ENCODE data around the gene SUMF1.

The SUMF1 gene

GRCh38 chr3:4497005-4497692, 30.1 kb upstream of the SUMF1 start:
- DNase-seq (ENCODE audit: low spot score): no peak

- DNase-seq (ENCODE audit: low spot score): no peak
Measured at GRCh38 chr3:4496087-4496452, 29.0 kb upstream of the SUMF1 start.

GRCh38 chr3:4495294-4496086, 28.4 kb upstream of the SUMF1 start:
- no peak for DNase-seq (ENCODE audit: low spot score)

GRCh38 chr3:4494895-4495264, 27.8 kb upstream of the SUMF1 start:
- DNase-seq (ENCODE audit: low spot score): no peak

- DNase-seq (ENCODE audit: low spot score): no peak
Measured at GRCh38 chr3:4493941-4494894, 27.1 kb upstream of the SUMF1 start.

GRCh38 chr3:4493014-4493940, 26.2 kb upstream of the SUMF1 start, which contains the start of gene ITPR1:
Gene ITPR1, plus strand, starts transcription at chr3:4493348. Its CDS starts 23,144 bp downstream, at chr3:4516492.
- peak; percentile 95 for DNase-seq (ENCODE audit: low spot score)

GRCh38 chr3:4492208-4493013, 25.3 kb upstream of the SUMF1 start:
- DNase-seq (ENCODE audit: low spot score): peak; percentile 49

- no peak for DNase-seq (ENCODE audit: low spot score)
Measured at GRCh38 chr3:4491855-4492207, 24.8 kb upstream of the SUMF1 start.

GRCh38 chr3:4478261-4478660, 11.2 kb upstream of the SUMF1 start:
- no peak for DNase-seq (ENCODE audit: low spot score)

GRCh38 chr3:4476496-4476895, 9.4 kb upstream of the SUMF1 start:
- DNase-seq (ENCODE audit: low spot score): no peak

- DNase-seq (ENCODE audit: low spot score): no peak
Measured at GRCh38 chr3:4475804-4476203, 8.7 kb upstream of the SUMF1 start.

GRCh38 chr3:4474683-4475490, 7.8 kb upstream of the SUMF1 start:
- no peak for DNase-seq (ENCODE audit: low spot score)

- DNase-seq (ENCODE audit: low spot score): no peak
Measured at GRCh38 chr3:4472766-4473165, 5.7 kb upstream of the SUMF1 start.

- no peak for DNase-seq (ENCODE audit: low spot score)
Measured at GRCh38 chr3:4472312-4472711, 5.2 kb upstream of the SUMF1 start.

- DNase-seq (ENCODE audit: low spot score): no peak
Measured at GRCh38 chr3:4471907-4472306, 4.8 kb upstream of the SUMF1 start.

GRCh38 chr3:4467522-4467867, 426 bp upstream of the SUMF1 start:
- DNase-seq (ENCODE audit: low spot score): no peak

GRCh38 chr3:4464576-4464975, 2.5 kb downstream of the SUMF1 start:
- DNase-seq (ENCODE audit: low spot score): no peak

GRCh38 chr3:4462369-4463040, 4.6 kb downstream of the SUMF1 start:
- no peak for DNase-seq (ENCODE audit: low spot score)

GRCh38 chr3:4461468-4462090, 5.5 kb downstream of the SUMF1 start:
- DNase-seq (ENCODE audit: low spot score): no peak

Data from SW480 (cell line).